NCI-H128 (cell line): ENCODE results near the gene NDUFB8.

ENCODE experiments used
- DNase-seq: peaks from one replicate; lab custom pipeline; 2025; ENCODE audit not compliant: unreplicated experiment; lab: John Stamatoyannopoulos, UW

NDUFB8 gene

GRCh38 chr10:100508266-100508665 is 21.4 kb downstream of the NDUFB8 start:
- no peak for DNase-seq

- no peak for DNase-seq
These were observed 22.3 kb downstream of the NDUFB8 start for GRCh38 chr10:100507357-100507732.

- DNase-seq = no peak
These were observed 22.9 kb downstream of the NDUFB8 start for GRCh38 chr10:100506596-100507356.

GRCh38 chr10:100505164-100505563 is 24.5 kb downstream of the NDUFB8 start:
- DNase-seq = no peak

GRCh38 chr10:100504096-100504495 is 25.6 kb downstream of the NDUFB8 start:
- DNase-seq = no peak

GRCh38 chr10:100502926-100503494 is 26.7 kb downstream of the NDUFB8 start:
- no peak for DNase-seq

GRCh38 chr10:100501423-100501822 is 28.2 kb downstream of the NDUFB8 start:
- no peak for DNase-seq

- no peak for DNase-seq
These were observed 31.6 kb downstream of the NDUFB8 start for GRCh38 chr10:100498059-100498458.

GRCh38 chr10:100496567-100496966 is 33.1 kb downstream of the NDUFB8 start:
- no peak for DNase-seq

- no peak for DNase-seq
These were observed 39.1 kb downstream of the NDUFB8 start for GRCh38 chr10:100490531-100490930.

GRCh38 chr10:100489396-100489795 is 40.3 kb downstream of the NDUFB8 start:
- DNase-seq = no peak

GRCh38 chr10:100487529-100487928 is 42.1 kb downstream of the NDUFB8 start:
- no peak for DNase-seq

GRCh38 chr10:100485801-100486495 is 43.7 kb downstream of the NDUFB8 start:
- no peak for DNase-seq

- no peak for DNase-seq
These were observed 44.3 kb downstream of the NDUFB8 start for GRCh38 chr10:100485366-100485765.

- DNase-seq = no peak
These were observed 45.6 kb downstream of the NDUFB8 start for GRCh38 chr10:100483876-100484666.

GRCh38 chr10:100482834-100483185 is 46.9 kb downstream of the NDUFB8 start:
- DNase-seq = no peak

GRCh38 chr10:100482181-100482833 is 47.4 kb downstream of the NDUFB8 start:
- no peak for DNase-seq

- DNase-seq = peak; percentile 57
These were observed 48.1 kb downstream of the NDUFB8 start for GRCh38 chr10:100481462-100482081.

- no peak for DNase-seq
These were observed 49.7 kb downstream of the NDUFB8 start for GRCh38 chr10:100480002-100480401.

- no peak for DNase-seq
These were observed 50.6 kb downstream of the NDUFB8 start for GRCh38 chr10:100479037-100479436.

- no peak for DNase-seq
These were observed 51.7 kb downstream of the NDUFB8 start for GRCh38 chr10:100477970-100478369.
